Stimulated activated naive B cell treated with anti-CD40 and anti-IgM and Interleukin-4, amounts not matched to agents 10 μg/mL and 1 μg/mL and 100 μg/mL, for 72 hours (primary cell): Measurements from ENCODE around the gene FXYD3.
"Not testable (repeated sequence)": the region's sequence is repeated elsewhere in the genome, so short reads cannot be mapped to it uniquely, and the experiment has no call there.

Experiments
- ATAC-seq, 2 donors: fragments of 150-1000 bp; cut with Tn5 transposase; replicated peaks; 2 replicates each; pipeline ENCODE4 v1.10.0; 2021; ENCODE audit warnings: moderate library complexity in 1 of 2
- DNase-seq: peaks from one replicate; pipeline ENCODE4 v3.0.0; 2021
- H3K27ac Mint-ChIP-seq: one replicate; pipeline ENCODE4 v1.8.0; 2022; ENCODE audit warnings: mild to moderate bottlenecking, mixed read lengths
- H3K27me3 Mint-ChIP-seq, 2 donors: one replicate each; pipeline ENCODE4 v1.8.0; 2022; ENCODE audit warnings: mixed read lengths in 2 of 2
- H3K36me3 Mint-ChIP-seq, 2 donors: one replicate each; pipeline ENCODE4 v1.8.0; 2022; ENCODE audit warnings: mixed read lengths in 2 of 2, mild to moderate bottlenecking in 1 of 2
- H3K4me1 Mint-ChIP-seq, 2 donors: one replicate each; pipeline ENCODE4 v1.8.0; 2022; ENCODE audit warnings: mixed read lengths in 2 of 2, mild to moderate bottlenecking in 1 of 2
- H3K4me3 Mint-ChIP-seq, 2 donors: one replicate each; pipeline ENCODE4 v1.8.0; 2022; ENCODE audit warnings: mild to moderate bottlenecking in 2 of 2, mixed read lengths in 2 of 2, moderate library complexity in 1 of 2
- H3K9me3 Mint-ChIP-seq, 2 donors: one replicate each; pipeline ENCODE4 v1.8.0; 2022; ENCODE audit warnings: mixed read lengths in 2 of 2, mild to moderate bottlenecking in 1 of 2

Gene FXYD3

GRCh38 chr19:35120492-35120891 is 4.9 kb downstream of the FXYD3 start:
- H3K27me3 Mint-ChIP-seq = peaks cover 0 to 1% of the 10 kb centered on the region in 2 donors
- DNase-seq = peak; percentile 45
- peaks cover 27 to 46% of the 10 kb centered on the region in 2 donors for H3K4me1 Mint-ChIP-seq
- no peak overlapping the region for H3K4me3 Mint-ChIP-seq
- H3K27ac Mint-ChIP-seq = no peak overlapping the region
- peak; percentile 31 to 48 for ATAC-seq
- H3K36me3 Mint-ChIP-seq = no peaks in the 10 kb centered on the region
- no peaks in the 10 kb centered on the region for H3K9me3 Mint-ChIP-seq

DNA sequence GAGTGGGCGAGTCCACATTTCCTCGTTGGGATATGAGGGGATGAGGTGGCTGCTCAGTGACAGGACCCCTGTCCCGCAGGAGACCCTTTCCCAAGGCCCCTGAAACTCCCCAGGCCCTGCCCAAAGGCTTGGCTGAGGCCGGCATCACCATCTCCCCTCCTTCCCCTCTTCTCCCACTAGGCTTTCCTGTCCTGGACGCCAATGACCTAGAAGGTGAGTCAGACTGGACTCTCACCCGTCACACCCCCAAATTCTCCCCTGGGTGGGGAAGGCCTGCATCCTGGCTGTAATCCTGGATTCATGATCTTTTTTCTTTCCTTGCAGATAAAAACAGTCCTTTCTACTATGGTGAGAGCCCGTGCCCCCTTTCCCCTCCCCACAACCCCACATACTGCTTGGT is 5.3 kb downstream of the FXYD3 start:
- DNase-seq (no peak), ATAC-seq (no peak)
- Mint-ChIP-seq H3K36me3 (no peaks in the 10 kb centered on the region), H3K27me3 (peaks cover 0 to 5% of the 10 kb centered on the region in 2 donors), H3K4me1 (peaks cover 31 to 50% of the 10 kb centered on the region in 2 donors), H3K27ac (no peak overlapping the region), H3K9me3 (no peaks in the 10 kb centered on the region), H3K4me3 (no peak overlapping the region)

GRCh38 chr19:35122687-35123551 is 7.3 kb downstream of the FXYD3 start:
- no peak overlapping the region for H3K27ac Mint-ChIP-seq
- DNase-seq (no peak), ATAC-seq (no peak)
- peaks cover 29 to 51% of the 10 kb centered on the region in 2 donors for H3K4me1 Mint-ChIP-seq
- H3K9me3 Mint-ChIP-seq = no peaks in the 10 kb centered on the region
- no peaks in the 10 kb centered on the region for H3K36me3 Mint-ChIP-seq
- peaks cover 0 to 5% of the 10 kb centered on the region in 2 donors for H3K27me3 Mint-ChIP-seq
- no peak overlapping the region for H3K4me3 Mint-ChIP-seq

DNA sequence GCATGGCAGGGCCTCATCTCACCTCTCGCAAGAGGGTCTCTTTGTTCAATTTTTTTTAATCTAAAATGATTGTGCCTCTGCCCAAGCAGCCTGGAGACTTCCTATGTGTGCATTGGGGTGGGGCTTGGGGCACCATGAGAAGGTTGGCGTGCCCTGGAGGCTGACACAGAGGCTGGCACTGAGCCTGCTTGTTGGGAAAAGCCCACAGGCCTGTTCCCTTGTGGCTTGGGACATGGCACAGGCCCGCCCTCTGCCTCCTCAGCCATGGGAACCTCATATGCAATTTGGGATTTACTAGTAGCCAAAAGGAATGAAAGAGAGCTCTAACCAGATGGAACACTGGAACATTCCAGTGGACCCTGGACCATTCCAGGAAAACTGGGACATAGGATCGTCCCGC is 8.0 kb downstream of the FXYD3 start:
- H3K4me1 Mint-ChIP-seq = peaks cover 29 to 51% of the 10 kb centered on the region in 2 donors
- peak overlapping the region; percentile 79 for H3K27ac Mint-ChIP-seq
- no peaks in the 10 kb centered on the region for H3K9me3 Mint-ChIP-seq
- ATAC-seq = no peak
- no peaks in the 10 kb centered on the region for H3K36me3 Mint-ChIP-seq
- peaks cover 0 to 5% of the 10 kb centered on the region in 2 donors for H3K27me3 Mint-ChIP-seq
- peak overlapping the region in 1 of 2 donors; percentile 86 for H3K4me3 Mint-ChIP-seq
- no peak for DNase-seq

DNA sequence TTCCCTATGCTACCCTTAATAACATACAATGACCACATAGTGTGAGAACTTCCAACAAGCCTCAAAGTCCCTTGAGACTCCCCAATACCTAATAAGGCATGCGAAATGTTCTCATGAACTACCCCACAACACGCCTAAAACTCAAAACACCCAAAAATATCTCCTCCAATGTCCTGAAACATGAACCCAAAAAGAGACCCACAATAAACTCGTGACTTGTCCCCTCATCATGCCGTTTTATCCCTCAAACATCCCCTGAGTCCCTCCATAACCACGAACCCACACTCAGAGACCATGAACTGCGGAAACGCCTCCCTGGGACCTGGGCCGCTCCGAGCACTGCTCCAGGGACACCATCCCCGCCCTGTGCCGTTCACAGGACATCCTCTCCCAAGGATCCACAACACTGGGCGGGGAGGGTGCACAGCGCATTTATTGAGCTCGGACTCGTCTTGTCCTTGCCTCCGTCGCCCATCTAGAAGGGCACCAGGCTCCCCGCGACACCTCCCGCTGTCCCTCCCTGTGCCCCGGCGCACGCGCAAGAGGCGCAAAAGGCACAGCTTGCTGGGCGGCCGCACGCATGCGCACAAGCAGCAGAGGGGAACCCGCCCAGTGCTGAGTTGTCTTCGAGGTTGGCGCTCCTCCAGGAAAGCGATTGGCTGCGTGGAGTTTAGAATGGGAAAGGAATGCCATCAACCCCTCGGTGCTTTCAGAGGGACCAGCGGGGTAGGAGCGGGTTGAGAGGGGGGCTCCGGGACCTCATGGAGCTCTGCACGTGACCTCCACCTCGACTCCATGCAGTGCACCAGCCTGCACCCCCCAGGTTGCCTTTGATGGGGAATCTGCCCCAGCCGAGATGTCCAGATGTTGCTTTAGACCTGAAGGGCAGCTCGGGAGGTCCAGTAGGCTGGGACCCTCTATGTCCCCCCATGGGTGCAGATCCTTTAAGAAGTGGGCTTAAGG is 8.8 kb downstream of the FXYD3 start:
- Mint-ChIP-seq H3K27ac (peak overlapping the region; percentile 79), H3K27me3 (peaks cover 0 to 5% of the 10 kb centered on the region in 2 donors), H3K36me3 (no peaks in the 10 kb centered on the region), H3K4me3 (peak overlapping the region; percentile 81 to 86), H3K4me1 (peaks cover 29 to 50% of the 10 kb centered on the region in 2 donors), H3K9me3 (no peaks in the 10 kb centered on the region)
- peak; percentile 85 to 90 for ATAC-seq
- peak; percentile 85 for DNase-seq

DNA sequence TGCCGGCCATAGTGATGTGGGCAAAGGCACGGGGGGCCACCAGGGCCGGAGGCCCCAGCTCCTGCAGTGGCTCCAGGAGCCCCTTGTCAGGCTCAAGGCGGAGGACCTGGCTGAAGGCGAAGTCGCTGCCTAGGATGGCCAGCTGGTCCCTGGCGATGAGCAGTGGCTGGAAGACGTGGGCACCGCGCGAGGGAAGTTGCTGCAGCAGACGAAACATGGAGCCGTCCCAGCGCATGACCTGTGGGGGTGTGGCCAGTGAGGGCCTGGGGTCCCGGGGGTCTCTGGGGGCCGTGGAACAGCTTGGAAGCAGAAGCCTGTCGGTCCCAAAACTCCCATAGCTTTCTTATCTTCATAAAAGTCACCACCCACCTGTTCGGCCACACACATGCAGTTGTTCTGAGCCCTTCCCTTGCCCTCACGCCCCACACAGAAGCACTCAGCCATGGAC is 9.7 kb downstream of the FXYD3 start:
- ATAC-seq = no peak
- peaks cover 0 to 5% of the 10 kb centered on the region in 2 donors for H3K27me3 Mint-ChIP-seq
- no peak for DNase-seq
- peaks cover 25 to 42% of the 10 kb centered on the region in 2 donors for H3K4me1 Mint-ChIP-seq
- peak overlapping the region; percentile 79 for H3K27ac Mint-ChIP-seq
- peak overlapping the region in 1 of 2 donors; percentile 81 for H3K4me3 Mint-ChIP-seq
- no peaks in the 10 kb centered on the region for H3K36me3 Mint-ChIP-seq
- no peaks in the 10 kb centered on the region for H3K9me3 Mint-ChIP-seq

GRCh38 chr19:35125749-35126623 is 10.4 kb downstream of the FXYD3 start:
- Mint-ChIP-seq H3K4me3 (peak overlapping the region in 1 of 2 donors; percentile 29), H3K4me1 (peaks cover 20 to 35% of the 10 kb centered on the region in 2 donors), H3K36me3 (no peaks in the 10 kb centered on the region), H3K27ac (peak overlapping the region; percentile 1), H3K9me3 (no peaks in the 10 kb centered on the region), H3K27me3 (peaks cover 0 to 5% of the 10 kb centered on the region in 2 donors)
- DNase-seq = no peak
- ATAC-seq = no peak

- Mint-ChIP-seq H3K9me3 (no peaks in the 10 kb centered on the region), H3K4me3 (no peak overlapping the region)
Observed at GRCh38 chr19:35126624-35126959, 11.0 kb downstream of the FXYD3 start.

DNA sequence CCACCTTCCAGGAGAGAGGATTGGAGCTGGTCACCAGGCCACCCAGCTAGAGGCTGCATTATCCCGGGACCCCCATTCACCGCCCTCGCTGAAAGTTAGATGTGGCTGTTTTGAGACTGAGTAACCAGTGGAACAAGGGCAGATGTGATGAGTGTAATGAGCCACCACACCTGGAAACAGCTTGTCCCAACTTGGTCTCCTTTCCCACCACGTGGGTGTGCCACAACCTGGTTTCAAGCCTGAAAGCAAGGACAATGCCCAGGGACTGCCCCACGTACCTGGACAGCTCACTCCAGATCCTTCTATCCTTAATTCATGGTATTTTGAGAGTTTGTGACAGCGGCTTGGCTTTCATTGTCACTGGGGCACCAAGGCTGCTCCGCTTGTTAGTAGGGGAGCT is 12.2 kb downstream of the FXYD3 start:
- DNase-seq (no peak), ATAC-seq (no peak)
- Mint-ChIP-seq H3K27me3 (peaks cover 0 to 5% of the 10 kb centered on the region in 2 donors), H3K4me1 (peaks cover 12 to 26% of the 10 kb centered on the region in 2 donors), H3K4me3 (no peak overlapping the region), H3K9me3 (peaks cover 3 to 6% of the 10 kb centered on the region in 2 donors), H3K36me3 (no peaks in the 10 kb centered on the region), H3K27ac (no peak overlapping the region)

More at GRCh38 chr19:35126624-35126959, 11.0 kb downstream of the FXYD3 start:
- peaks cover 0 to 5% of the 10 kb centered on the region in 2 donors for H3K27me3 Mint-ChIP-seq
- DNase-seq (no peak), ATAC-seq (no peak)
- H3K36me3 Mint-ChIP-seq = no peaks in the 10 kb centered on the region
- peaks cover 16 to 29% of the 10 kb centered on the region in 2 donors for H3K4me1 Mint-ChIP-seq
- H3K27ac Mint-ChIP-seq = no peak overlapping the region

DNA sequence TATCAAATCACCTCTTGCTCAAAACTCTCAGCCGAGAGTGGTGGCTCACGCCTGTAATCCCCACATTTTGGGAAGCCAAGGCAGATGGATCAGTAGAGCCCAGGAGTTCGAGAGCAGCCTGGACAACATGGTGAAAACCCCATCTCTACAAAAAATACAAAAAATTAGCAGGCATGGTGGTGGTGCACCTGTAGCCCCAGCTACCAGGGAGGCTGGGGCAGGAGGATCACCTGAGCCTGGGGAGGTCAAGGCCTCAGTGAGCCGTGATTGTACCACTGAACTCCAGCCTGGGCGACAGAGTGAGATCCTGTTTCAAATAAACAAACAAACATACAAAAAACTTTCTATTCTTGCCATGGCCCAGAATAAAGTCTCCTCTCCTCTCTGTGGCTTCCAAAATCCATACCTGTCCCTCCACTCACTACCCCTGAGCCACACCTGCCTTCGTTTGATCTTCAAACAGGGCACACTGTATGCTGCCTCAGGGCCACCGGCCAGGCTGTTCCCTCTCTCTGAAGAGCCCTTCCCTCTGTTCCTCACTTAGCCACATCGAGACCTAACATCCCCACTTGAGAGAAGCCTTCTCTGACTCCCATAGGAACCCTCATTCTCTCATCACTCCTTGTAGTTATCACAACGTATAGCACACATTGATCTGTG is 12.9 kb downstream of the FXYD3 start:
- peaks cover 12 to 23% of the 10 kb centered on the region in 2 donors for H3K4me1 Mint-ChIP-seq
- H3K27ac Mint-ChIP-seq = no peak overlapping the region
- peaks cover 6 to 11% of the 10 kb centered on the region in 2 donors for H3K9me3 Mint-ChIP-seq
- no peak overlapping the region for H3K4me3 Mint-ChIP-seq
- no peaks in the 10 kb centered on the region for H3K36me3 Mint-ChIP-seq
- peaks cover 0 to 5% of the 10 kb centered on the region in 2 donors for H3K27me3 Mint-ChIP-seq
- DNase-seq (no peak), ATAC-seq (no peak)

GRCh38 chr19:35129724-35130274 is 14.2 kb downstream of the FXYD3 start:
- not testable (repeated sequence) for H3K27ac Mint-ChIP-seq, H3K27me3 Mint-ChIP-seq, H3K36me3 Mint-ChIP-seq, ATAC-seq, H3K4me3 Mint-ChIP-seq, DNase-seq
- Mint-ChIP-seq H3K4me1 (peaks cover 6 to 11% of the 10 kb centered on the region in 2 donors), H3K9me3 (peaks cover 6 to 11% of the 10 kb centered on the region in 2 donors)

DNA sequence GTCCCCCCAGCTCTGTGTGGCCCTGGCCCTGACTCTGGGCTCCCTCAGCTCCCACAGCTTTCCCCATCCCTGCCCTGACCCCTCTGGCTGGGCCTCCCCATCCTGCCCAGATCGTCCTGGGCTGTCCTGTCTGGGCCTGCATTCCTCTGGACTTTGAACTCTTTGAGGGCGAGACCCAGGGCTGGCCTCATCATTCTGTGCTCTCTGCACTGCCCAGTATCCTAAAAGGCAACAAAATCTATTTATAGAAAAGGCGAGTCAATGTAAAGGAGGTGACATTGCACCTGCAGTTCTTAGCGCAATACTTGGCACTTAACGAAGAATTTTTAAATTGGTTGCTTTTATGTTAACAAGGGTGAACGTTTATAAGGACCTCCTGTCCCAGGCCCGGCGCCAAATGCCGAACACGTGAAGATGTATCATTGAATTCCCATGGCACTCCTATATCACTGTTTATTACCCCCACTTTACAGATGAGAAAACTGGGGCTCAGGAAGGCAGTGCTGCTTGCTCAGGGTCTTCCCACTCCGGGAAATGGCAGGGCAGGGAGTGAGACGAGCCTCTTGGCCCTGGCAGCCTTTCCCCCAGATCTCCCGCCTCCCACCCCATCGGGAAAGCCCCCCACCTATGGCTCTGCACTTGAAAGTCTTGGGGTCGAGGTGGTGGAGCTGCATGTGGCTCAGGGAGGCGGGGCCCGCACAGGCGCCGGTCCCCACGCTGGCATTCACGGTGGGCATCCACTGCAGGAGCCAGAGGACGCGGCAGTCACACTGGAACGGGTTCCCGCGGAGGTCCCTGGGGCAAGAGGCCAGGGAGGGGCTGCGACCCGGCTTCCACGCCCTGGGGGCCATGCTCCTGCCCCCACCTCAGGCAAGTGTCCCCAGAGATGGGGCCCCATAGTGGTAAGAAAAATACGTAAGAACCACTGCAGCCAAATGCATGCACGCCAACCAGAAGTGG is 15.4 kb downstream of the FXYD3 start:
- Mint-ChIP-seq H3K9me3 (peaks cover 6 to 11% of the 10 kb centered on the region in 2 donors), H3K27me3 (no peaks in the 10 kb centered on the region), H3K4me1 (peaks cover 0 to 6% of the 10 kb centered on the region in 2 donors), H3K36me3 (no peaks in the 10 kb centered on the region), H3K27ac (no peak overlapping the region), H3K4me3 (no peak overlapping the region)
- no peak for DNase-seq
- no peak for ATAC-seq
